Measurements from ENCODE around the gene GNB3. TPM values are rescaled to one million over a fixed set of nuclear protein-coding genes. Genes with fewer than 3 reads are reported as not detected.

Gene GNB3
- total and polyA plus RNA-seq, 9 of the 15 experiments (the other 6 are each of a cell fraction or from before 2014, with no cell fraction given), result 1.4 to 5.8 (median 2.0) TPM

DNA sequence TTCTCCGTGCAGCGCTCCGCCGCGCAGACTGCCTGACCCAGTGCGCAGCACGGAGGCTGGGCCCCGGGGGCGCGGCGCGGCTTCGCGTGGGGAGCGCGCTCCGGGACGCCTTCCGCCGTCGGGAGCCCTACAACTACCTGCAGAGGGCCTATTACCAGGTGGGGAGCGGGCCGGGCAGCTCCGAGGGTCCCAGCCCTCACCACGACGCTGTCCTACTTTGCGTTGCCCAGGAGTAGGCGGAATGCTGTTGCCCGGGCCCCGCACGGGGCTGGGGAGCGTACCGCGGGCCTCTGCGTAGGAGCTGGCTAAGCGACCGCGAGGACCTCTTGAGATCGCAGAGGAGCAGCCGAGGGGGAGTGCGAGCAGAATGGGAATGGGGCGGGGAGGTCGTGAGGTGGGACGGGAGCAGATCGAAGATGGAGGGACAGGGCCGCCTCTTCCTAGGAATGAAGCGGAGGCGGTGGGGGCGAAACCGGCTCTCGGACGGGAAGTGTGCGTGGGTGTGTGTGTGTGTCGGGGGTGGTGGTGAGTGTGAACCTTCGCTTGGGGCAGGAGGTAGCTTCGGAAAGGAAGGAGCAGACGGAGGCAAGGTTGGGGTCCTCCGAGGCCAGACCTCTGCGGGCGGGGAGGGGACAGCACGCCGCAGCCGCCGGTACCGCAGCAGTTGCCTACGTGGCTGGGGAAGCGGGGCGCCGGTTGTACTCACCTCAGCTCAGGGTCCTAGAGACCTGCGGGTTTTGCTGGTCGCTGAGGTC, 11.8 kb upstream of the GNB3 start (continued):
- TF ChIP-seq, protein P1, sequence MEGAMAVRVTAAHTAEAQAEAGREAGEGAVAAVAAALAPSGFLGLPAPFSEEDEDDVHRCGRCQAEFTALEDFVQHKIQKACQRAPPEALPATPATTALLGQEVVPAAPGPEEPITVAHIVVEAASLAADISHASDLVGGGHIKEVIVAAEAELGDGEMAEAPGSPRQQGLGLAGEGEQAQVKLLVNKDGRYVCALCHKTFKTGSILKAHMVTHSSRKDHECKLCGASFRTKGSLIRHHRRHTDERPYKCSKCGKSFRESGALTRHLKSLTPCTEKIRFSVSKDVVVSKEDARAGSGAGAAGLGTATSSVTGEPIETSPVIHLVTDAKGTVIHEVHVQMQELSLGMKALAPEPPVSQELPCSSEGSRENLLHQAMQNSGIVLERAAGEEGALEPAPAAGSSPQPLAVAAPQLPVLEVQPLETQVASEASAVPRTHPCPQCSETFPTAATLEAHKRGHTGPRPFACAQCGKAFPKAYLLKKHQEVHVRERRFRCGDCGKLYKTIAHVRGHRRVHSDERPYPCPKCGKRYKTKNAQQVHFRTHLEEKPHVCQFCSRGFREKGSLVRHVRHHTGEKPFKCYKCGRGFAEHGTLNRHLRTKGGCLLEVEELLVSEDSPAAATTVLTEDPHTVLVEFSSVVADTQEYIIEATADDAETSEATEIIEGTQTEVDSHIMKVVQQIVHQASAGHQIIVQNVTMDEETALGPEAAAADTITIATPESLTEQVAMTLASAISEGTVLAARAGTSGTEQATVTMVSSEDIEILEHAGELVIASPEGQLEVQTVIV (CRISPR knock-in tag; IDR thresholded peaks at IDR 0.05; ENCODE audit: borderline replicate concordance), result no peak
- TF ChIP-seq SREBF2 (CRISPR knock-in tag; IDR thresholded peaks at IDR 0.05) (no peak), SRSF3 (IDR thresholded peaks at IDR 0.05; ENCODE audit: insufficient read depth, low read length) (no peak), HNRNPUL1 (IDR thresholded peaks at IDR 0.05; ENCODE audit: low read length) (no peak), ZNF444 (CRISPR knock-in tag; IDR thresholded peaks at IDR 0.05) (no peak), HMG20B (CRISPR knock-in tag; IDR thresholded peaks at IDR 0.05) (no peak), ZNF324 (CRISPR knock-in tag; IDR thresholded peaks at IDR 0.05) (no peak), NR1H2 (CRISPR knock-in tag; IDR thresholded peaks at IDR 0.05) (no peak), HCFC1 (IDR thresholded peaks at IDR 0.05; ENCODE audit: low read depth, low read length) (no peak), ZNF445 (CRISPR knock-in tag; IDR thresholded peaks at IDR 0.05; ENCODE audit: low read depth) (no peak), ARHGAP35 (IDR thresholded peaks at IDR 0.05; ENCODE audit: partially characterized antibody) (no peak), POLR2AphosphoS5 (IDR thresholded peaks at IDR 0.05; ENCODE audit: control insufficient read depth, insufficient read depth, low read depth, low read length) (peak; percentile 21; the same call in 1 of the 2 replicates), ZNF212 (CRISPR knock-in tag; IDR thresholded peaks at IDR 0.05) (no peak), DDX20 (tag; IDR thresholded peaks at IDR 0.05; ENCODE audit: low read depth) (no peak), CBX2 (IDR thresholded peaks at IDR 0.05; ENCODE audit: insufficient read depth, low read length, poor library complexity, severe bottlenecking) (no peak)
- TF ChIP-seq, protein P2, sequence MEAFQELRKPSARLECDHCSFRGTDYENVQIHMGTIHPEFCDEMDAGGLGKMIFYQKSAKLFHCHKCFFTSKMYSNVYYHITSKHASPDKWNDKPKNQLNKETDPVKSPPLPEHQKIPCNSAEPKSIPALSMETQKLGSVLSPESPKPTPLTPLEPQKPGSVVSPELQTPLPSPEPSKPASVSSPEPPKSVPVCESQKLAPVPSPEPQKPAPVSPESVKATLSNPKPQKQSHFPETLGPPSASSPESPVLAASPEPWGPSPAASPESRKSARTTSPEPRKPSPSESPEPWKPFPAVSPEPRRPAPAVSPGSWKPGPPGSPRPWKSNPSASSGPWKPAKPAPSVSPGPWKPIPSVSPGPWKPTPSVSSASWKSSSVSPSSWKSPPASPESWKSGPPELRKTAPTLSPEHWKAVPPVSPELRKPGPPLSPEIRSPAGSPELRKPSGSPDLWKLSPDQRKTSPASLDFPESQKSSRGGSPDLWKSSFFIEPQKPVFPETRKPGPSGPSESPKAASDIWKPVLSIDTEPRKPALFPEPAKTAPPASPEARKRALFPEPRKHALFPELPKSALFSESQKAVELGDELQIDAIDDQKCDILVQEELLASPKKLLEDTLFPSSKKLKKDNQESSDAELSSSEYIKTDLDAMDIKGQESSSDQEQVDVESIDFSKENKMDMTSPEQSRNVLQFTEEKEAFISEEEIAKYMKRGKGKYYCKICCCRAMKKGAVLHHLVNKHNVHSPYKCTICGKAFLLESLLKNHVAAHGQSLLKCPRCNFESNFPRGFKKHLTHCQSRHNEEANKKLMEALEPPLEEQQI (IDR thresholded peaks at IDR 0.05), result no peak
- TF ChIP-seq, protein P3, sequence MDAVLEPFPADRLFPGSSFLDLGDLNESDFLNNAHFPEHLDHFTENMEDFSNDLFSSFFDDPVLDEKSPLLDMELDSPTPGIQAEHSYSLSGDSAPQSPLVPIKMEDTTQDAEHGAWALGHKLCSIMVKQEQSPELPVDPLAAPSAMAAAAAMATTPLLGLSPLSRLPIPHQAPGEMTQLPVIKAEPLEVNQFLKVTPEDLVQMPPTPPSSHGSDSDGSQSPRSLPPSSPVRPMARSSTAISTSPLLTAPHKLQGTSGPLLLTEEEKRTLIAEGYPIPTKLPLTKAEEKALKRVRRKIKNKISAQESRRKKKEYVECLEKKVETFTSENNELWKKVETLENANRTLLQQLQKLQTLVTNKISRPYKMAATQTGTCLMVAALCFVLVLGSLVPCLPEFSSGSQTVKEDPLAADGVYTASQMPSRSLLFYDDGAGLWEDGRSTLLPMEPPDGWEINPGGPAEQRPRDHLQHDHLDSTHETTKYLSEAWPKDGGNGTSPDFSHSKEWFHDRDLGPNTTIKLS (IDR thresholded peaks at IDR 0.05; ENCODE audit: borderline replicate concordance, low read depth), result peak; percentile 98
- TF ChIP-seq, protein P4, sequence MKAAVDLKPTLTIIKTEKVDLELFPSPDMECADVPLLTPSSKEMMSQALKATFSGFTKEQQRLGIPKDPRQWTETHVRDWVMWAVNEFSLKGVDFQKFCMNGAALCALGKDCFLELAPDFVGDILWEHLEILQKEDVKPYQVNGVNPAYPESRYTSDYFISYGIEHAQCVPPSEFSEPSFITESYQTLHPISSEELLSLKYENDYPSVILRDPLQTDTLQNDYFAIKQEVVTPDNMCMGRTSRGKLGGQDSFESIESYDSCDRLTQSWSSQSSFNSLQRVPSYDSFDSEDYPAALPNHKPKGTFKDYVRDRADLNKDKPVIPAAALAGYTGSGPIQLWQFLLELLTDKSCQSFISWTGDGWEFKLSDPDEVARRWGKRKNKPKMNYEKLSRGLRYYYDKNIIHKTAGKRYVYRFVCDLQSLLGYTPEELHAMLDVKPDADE (conservative IDR thresholded peaks at IDR 0.05; ENCODE audit: control insufficient read depth, low read depth, low read length), result no peak
- TF ChIP-seq, protein P5, sequence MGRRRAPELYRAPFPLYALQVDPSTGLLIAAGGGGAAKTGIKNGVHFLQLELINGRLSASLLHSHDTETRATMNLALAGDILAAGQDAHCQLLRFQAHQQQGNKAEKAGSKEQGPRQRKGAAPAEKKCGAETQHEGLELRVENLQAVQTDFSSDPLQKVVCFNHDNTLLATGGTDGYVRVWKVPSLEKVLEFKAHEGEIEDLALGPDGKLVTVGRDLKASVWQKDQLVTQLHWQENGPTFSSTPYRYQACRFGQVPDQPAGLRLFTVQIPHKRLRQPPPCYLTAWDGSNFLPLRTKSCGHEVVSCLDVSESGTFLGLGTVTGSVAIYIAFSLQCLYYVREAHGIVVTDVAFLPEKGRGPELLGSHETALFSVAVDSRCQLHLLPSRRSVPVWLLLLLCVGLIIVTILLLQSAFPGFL (CRISPR knock-in tag; IDR thresholded peaks at IDR 0.05), result no peak

Data from K562 (cell line).